NCI-H446 (cell line): ENCODE results near the gene CHRNB1.

Experiments
- DNase-seq, 2 experiments: peaks; one replicate each; lab custom pipeline; 2025; lab: John Stamatoyannopoulos, UW

The CHRNB1 gene

DNA sequence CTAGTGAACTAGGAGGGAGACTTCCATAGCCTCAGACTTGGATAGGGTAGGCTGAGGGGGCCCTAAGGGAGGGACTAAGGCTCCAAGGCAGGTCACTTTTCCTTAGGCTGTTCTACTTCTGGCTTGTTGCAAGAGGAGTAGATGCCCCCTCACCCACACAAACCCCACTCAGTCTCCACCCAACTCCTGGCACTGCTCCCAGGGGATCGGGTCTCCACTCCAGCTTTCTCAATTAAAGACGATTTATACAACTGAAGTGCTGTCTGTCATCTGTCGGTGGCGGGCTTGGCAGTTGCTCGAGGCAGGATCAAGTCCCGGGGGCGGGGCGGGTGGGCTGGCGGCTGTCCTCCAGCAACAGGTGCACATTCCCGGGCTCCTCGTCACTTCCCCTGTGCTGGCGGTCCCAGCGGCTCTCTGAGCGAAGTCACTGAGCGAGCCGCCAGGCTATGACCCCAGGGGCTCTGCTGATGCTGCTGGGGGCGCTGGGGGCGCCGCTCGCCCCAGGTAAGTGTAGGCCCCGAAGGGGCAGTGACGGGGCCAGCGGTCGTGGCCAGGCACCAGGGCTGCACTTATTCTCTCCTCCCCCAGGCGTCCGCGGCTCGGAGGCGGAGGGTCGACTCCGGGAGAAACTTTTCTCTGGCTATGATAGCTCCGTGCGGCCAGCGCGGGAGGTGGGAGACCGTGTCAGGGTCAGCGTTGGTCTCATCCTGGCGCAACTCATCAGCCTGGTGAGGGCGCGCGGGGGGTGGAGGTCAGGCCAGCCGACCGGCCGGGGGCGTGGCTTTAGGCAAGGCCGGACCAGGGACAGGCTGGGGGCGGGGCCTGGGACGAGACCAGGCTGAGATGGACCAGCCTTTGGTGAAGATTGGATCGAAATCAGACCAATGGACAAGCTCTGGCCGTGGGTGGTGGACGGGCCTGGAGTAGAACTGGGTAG is at the start of gene CHRNB1:
TSS of gene CHRNB1 (plus strand) at position 380 of the 937 bp plus-strand sequence. CDS start at position 447, 67 bp downstream.
- peak in 1 of 2 experiments; percentile 45 for DNase-seq

GRCh38 chr17:7396147-7396546 is 48.7 kb upstream of the CHRNB1 start:
- no peak for DNase-seq

- no peak for DNase-seq
These were observed 46.2 kb upstream of the CHRNB1 start for GRCh38 chr17:7398612-7399011.

DNA sequence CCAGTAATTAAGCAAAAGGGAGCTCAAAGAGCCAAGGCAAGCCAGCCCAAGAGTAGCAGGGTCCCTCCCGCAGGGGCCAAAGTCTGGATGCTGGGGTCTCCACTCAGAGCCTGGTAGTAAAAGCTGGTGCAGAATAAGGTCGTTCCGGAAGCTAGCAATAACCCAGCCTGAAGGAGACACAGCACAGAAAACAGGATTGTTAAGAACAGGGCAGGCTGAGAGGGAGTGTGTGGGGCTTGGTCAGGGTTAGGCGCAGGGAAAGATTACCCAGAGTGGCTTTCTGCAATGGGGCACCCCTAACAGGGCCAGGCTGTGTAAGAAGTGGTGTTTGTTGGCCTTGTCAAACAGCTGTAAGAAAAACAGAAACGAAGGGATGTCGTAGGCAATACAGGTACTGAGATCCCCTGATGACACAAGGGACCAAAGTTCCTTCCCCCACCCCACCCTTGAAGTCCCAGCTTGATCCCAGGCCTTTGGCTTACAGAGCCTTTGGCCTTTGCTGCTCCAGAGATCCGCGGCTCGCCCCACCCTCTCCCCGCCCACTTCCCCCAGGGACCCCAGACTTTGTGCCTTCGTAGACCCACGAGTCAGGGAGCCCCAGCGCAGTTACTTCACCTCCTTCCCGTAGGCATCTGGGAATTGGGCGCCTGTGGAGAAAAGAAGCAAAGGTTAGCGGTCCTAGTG is 41.7 kb upstream of the CHRNB1 start:
- DNase-seq = no peak

DNA sequence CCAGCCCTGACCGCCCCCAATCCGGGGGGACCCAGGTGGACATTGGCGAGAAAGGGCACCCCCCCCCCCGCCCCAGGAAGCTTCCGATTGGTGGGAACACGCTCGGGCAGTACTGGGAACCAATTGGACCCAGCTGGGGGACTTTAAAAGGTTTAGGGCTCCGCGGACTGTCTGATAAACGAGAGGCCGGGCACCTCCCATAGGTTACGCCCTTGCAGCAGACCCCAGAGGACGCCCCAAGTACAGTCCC is 41.2 kb upstream of the CHRNB1 start:
- no peak for DNase-seq

DNA sequence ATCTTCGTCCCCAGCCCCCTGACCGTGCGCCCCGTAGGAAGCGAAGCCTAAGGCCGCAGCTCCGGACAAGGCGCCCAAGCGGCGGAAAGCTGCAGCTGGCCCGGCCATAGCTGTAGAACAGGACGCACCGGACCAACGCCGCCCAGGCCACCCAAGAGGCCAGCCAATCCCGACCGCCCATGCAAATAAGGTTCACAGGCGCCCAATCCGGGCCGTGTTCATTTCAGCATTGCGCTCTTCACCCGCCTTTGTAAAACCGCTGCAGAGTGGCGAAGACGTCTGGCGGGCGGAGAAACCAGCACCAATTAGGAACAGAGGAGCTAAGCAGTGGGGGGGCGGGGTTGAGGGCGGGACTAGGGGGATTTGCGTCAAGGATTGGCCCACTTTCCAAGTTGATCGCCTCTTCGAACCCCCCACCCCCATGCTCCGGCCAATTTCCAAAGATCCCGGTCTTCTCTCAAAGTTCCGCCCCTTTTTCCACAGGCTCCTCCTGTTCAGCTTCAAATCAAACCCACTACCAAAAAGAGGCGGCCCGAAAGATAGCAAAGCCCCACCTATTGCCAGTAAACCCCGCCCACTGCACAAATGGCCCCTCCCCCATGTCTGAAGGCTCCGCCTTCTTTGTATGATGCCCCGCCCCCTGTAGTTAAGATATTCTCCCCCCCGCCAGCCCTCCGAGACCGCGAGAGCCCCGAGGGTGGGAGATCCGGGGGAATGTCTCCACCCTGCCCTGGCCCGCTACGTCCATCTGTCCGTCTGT is 40.7 kb upstream of the CHRNB1 start, which contains the start of gene TMEM256:
TSS of gene TMEM256 (minus strand) at position 121 of the 760 bp plus-strand sequence. CDS start at position 108, 13 bp downstream.
- DNase-seq = peak; percentile 98 to 99

- no peak for DNase-seq
These were observed 40.0 kb upstream of the CHRNB1 start for GRCh38 chr17:7404737-7405349.

- no peak for DNase-seq
These were observed 39.3 kb upstream of the CHRNB1 start for GRCh38 chr17:7405350-7406234.

DNA sequence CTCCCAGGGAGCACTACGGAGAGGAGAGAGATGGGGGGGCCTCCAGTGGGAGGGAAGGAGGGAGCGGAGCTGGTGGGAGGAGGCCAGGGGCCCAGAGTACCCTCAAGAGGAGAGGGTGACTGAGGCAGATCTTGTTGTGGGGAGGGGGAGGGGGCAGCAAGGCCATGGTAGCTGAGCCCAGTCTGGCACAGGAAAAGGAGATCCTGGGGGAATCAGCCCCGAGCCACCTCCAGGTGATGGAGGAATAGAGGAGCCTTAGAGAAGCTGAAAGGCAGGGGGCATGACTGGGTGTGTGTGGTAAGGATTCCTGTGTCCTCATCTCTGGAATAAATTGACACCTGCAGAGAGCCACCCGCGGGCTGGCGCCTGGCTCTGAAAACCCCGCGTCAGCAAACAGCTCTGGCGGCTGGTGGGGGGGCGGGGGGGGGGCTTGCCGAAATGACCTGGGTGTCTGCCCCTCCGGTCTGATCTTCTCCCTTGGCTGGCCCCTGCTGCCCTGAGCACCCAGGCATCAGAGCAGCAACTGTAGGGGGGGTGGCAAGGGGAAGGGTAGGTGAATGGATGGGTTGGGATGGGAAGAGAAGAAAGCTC is 38.5 kb upstream of the CHRNB1 start:
- no peak for DNase-seq

GRCh38 chr17:7407082-7407481 is 37.8 kb upstream of the CHRNB1 start:
- DNase-seq = no peak

- DNase-seq = no peak
These were observed 37.2 kb upstream of the CHRNB1 start, which contains the start of gene NLGN2 for GRCh38 chr17:7407485-7408251. Gene NLGN2, plus strand, starts transcription at chr17:7407845. Its CDS starts 411 bp downstream, at chr17:7408256.

GRCh38 chr17:7408252-7408727 is 36.6 kb upstream of the CHRNB1 start:
- DNase-seq = no peak

DNA sequence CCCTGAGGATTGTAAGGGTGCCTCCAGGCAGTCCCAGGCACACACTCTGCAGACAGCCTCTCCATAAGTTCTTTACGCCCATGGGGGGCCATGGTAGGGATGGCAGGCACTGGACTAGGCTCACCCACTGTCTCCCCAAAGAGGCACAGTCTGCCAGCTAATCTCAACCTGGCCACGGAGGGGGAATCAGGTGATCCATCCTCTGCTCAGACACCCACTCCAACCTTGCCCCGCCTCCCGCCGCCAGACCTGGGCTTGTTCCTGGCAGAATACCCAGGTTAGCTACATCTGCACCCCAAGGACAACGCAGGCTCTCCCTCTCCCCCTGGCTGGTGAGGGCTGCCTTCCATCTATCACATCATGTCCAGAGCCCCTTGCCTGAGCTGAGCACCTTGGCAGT is 36.0 kb upstream of the CHRNB1 start:
- no peak for DNase-seq

- DNase-seq = no peak
These were observed 35.1 kb upstream of the CHRNB1 start for GRCh38 chr17:7409716-7410115.

DNA sequence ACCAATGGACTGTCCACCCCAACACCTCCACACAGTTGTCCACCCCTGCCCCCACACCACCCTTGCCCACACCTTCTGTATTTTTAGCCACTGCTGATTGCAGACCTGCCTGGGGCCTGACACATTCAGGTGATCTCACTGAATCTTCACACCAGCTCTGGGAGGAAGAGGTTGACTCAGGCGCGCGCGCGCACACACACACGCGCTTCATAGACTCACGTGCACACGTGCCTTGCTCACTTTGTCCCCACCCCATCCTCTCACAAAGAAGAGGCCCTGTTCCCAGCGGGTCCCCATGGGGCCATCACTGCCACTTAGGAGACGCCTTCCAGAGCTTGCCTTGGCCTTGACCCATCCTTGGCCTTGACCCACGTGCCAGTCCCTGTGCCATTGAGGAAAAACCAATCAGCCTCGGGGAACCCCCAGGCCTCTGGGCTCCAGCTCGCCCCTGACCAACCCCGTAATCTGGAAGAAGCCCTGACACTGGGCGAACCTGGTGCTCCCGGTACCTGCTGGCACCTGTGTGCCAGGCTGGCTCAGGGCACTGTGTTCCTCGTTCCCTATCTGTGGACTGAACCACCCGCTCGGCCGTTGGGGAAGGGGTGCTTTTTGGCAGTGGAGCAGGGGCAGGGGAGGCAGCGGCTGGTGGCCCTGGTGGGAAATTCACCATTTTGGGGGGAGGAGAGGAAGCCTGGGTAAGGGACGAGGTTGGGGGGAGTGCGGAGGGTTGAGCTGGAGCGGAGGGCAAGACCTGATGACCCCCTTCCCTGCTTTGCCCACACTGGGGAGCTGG is 34.0 kb upstream of the CHRNB1 start:
- no peak for DNase-seq

DNA sequence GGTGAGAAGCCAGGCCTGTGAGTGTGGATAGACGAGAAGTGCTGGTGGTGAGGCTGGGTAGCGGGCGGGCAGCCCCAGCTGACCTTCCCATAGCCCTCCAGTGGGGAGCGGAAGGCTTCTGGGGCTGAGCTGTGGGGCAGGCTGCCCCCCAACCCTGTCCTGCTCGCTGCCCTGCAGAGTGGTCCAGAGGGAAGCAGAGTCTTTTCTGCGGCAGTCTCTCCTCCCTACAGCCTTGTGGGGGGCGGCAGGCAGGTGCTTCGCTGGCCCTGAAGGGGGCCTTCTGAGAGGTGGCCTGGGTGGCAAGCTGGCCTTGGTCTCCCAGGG is 33.5 kb upstream of the CHRNB1 start:
- DNase-seq = no peak

- DNase-seq = no peak
These were observed 31.4 kb upstream of the CHRNB1 start for GRCh38 chr17:7413346-7413985.

DNA sequence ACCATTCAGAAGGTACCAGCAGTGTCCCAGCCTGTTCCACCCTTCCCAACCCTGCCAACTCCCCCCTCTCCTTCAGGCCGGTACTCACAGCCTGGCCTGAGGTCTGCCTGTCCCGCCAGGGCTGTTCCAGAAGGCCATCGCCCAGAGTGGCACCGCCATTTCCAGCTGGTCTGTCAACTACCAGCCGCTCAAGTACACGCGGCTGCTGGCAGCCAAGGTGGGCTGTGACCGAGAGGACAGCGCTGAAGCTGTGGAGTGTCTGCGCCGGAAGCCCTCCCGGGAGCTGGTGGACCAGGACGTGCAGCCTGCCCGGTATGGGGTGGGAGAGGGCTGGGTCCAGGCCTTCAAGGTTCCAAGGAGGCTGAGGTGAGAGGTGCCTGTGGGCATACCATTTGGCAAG is 30.0 kb upstream of the CHRNB1 start:
- no peak for DNase-seq
